Astrocyte (in vitro differentiated cells and primary cell): ENCODE data around the gene SEMA7A.

ENCODE experiments used
- CTCF ChIP-seq: IDR thresholded peaks from 2 replicates; pipeline ENCODE4 v1.5.1; 2011; ENCODE audit warnings: low read depth, mild to moderate bottlenecking, inconsistent platforms, low read length, moderate library complexity; ENCODE audit not compliant: insufficient read depth
- EZH2 ChIP-seq: IDR thresholded peaks from 2 replicates; pipeline ENCODE4 v1.6.1; 2012; ENCODE audit warnings: mild to moderate bottlenecking, low read length, inconsistent platforms; ENCODE audit not compliant: insufficient read depth

GRCh38 chr15:74470631-74471395 is 37.1 kb upstream of the SEMA7A start:
- TF ChIP-seq CTCF (no peak), EZH2 (no peak)
